ENCODE data around the gene KASH5.
"Not testable (repeated sequence)": the region's sequence is repeated elsewhere in the genome, so short reads cannot be mapped to it uniquely, and the experiment has no call there.

Gene KASH5

GRCh38 chr19:49362048-49362928, 25.8 kb upstream of the KASH5 start, which contains the start of gene TEAD2:
TSS of gene TEAD2 (minus strand) at chr19:49362416. CDS start at chr19:49360075, 2,341 bp downstream.
- DNase-seq (ENCODE audit: low read depth in 2 of 2): no peak

- no peak for DNase-seq (ENCODE audit: low read depth in 2 of 2)
Observed at GRCh38 chr19:49362929-49363267, 25.2 kb upstream of the KASH5 start.

- DNase-seq (ENCODE audit: low read depth in 2 of 2): peak; percentile 21 to 40
Observed at GRCh38 chr19:49363268-49364082, 24.6 kb upstream of the KASH5 start, which contains the start of gene DKKL1. TSS of gene DKKL1 (plus strand) at chr19:49363877. CDS start at chr19:49363999, 122 bp downstream.

GRCh38 chr19:49364083-49364737, 23.8 kb upstream of the KASH5 start:
- DNase-seq (ENCODE audit: low read depth in 2 of 2): no peak

- DNase-seq (ENCODE audit: low read depth in 2 of 2): no peak
Observed at GRCh38 chr19:49366110-49366509, 21.9 kb upstream of the KASH5 start.

- no peak for DNase-seq (ENCODE audit: low read depth in 2 of 2)
Observed at GRCh38 chr19:49368711-49369358, 19.2 kb upstream of the KASH5 start.

GRCh38 chr19:49371184-49371583, 16.9 kb upstream of the KASH5 start:
- DNase-seq (ENCODE audit: low read depth in 2 of 2): no peak

GRCh38 chr19:49373174-49373573, 14.9 kb upstream of the KASH5 start:
- DNase-seq (ENCODE audit: low read depth in 2 of 2): not testable (repeated sequence)

GRCh38 chr19:49374665-49375434, 13.2 kb upstream of the KASH5 start:
- DNase-seq (ENCODE audit: low read depth in 2 of 2): no peak

- DNase-seq (ENCODE audit: low read depth in 2 of 2): no peak
Observed at GRCh38 chr19:49378512-49378911, 9.5 kb upstream of the KASH5 start.

GRCh38 chr19:49380391-49380790, 7.7 kb upstream of the KASH5 start:
- DNase-seq (ENCODE audit: low read depth in 2 of 2): no peak

- no peak for DNase-seq (ENCODE audit: low read depth in 2 of 2)
Observed at GRCh38 chr19:49382639-49383038, 5.4 kb upstream of the KASH5 start.

- DNase-seq (ENCODE audit: low read depth in 2 of 2): no peak
Observed at GRCh38 chr19:49383599-49383998, 4.5 kb upstream of the KASH5 start.

- no peak for DNase-seq (ENCODE audit: low read depth in 2 of 2)
Observed at GRCh38 chr19:49389406-49389805, 1.4 kb downstream of the KASH5 start.

GRCh38 chr19:49390131-49390928, 2.3 kb downstream of the KASH5 start:
- DNase-seq (ENCODE audit: low read depth in 2 of 2): no peak

GRCh38 chr19:49390929-49391359, 2.9 kb downstream of the KASH5 start:
- no peak for DNase-seq (ENCODE audit: low read depth in 2 of 2)

- DNase-seq (ENCODE audit: low read depth in 2 of 2): peak; percentile 60 to 64
Observed at GRCh38 chr19:49391581-49392399, 3.7 kb downstream of the KASH5 start.

GRCh38 chr19:49393881-49394280, 5.8 kb downstream of the KASH5 start:
- DNase-seq (ENCODE audit: low read depth in 2 of 2): no peak
